GM21390 (cell line): ENCODE measurements around the gene HSCB.
A peak's percentile ranks its signal among the peaks of the same experiment; 100 is the strongest.
"Not testable (repeated sequence)": the region's sequence is repeated elsewhere in the genome, so short reads cannot be mapped to it uniquely, and the experiment has no call there.

Source experiments
- ATAC-seq: cut with Tn5 transposase; IDR thresholded peaks from one replicate; pipeline ENCODE4 v1.9.1; 2021; ENCODE audit not compliant: unreplicated experiment

The HSCB gene

DNA sequence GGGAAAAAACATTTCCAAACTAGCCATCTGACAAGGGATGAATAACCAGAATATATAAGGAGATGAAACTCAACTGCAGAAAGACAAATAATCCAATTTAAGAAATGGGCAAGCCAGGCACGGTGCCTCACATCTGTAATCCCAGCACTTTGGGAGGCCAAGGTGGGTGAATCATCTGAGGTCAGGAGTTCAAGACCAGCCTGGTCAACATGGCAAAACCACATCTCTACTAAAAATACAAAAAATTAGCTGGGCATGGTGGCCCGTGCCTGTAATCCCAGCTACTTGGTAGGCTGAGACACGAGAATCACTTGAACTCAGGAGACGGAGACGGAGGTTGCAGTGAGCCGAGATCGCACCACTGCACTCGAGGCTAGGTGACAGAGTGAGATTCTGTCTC lies 3.0 kb upstream of the HSCB start:
- not testable (repeated sequence) for ATAC-seq

DNA sequence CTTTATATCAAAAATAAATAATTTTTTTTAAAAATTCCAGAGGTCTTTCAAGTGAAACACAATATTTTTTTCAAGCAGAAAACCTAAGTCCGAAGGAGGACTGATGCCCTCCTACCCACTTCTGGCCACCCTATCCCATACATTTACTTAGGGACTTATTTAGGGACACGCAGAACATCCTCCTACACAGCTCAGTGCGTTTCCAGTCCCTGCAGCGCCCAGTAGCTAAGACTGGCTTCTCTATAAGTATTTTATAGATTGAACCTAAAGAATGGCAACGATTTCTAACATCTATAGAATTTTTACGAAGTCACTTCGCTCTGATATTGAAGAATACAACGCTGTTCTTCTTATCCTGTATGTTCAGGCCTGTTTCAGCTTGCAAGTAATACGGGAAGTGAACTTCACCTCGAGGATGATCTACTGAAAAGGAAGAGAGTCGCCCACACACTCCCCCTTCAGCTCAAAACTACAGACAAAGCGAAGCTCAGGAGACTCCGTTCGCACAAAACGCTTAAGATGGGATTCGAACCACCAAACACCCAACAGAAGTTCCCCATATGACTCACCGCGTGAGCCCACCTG lies 547 bp upstream of the HSCB start:
- no peak for ATAC-seq

DNA sequence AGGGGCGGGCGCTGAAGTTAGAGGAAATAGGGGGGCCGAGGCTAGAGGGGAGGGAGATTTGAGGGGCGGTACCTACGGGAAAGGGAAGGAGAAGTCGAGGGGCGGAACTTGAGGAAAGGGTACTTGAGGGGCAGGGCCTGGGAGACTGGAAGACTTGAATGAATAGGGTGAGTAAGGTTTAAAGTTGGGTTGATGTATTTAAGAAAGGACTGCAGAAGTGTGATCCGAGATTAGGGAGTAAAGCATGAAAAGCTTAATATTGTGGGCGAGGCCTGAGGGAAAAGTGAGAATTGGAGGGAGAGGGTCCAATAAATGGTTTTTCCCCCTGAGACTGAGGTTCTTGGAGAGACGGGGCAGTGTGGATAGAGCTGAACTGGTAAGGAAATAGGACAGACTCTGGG lies 723 bp downstream of the HSCB start:
- ATAC-seq, result no peak

DNA sequence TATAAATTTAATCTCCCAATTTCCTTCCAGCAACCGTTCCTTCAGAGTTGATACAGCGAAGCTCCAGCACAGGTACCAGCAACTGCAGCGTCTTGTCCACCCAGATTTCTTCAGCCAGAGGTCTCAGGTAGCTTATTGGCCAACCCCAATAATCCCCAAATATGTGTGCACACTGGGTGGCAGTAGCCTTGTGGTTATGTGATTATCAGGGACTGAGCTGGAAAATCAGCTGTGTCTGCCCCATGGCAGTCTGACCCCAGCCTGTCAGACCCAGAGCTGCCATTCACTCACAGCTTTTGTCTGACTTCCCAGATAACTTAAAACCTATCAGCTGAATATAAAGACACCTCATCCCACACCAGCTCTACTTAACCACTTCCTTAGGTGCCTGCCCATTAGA lies 2.0 kb downstream of the HSCB start:
- no peak for ATAC-seq

DNA sequence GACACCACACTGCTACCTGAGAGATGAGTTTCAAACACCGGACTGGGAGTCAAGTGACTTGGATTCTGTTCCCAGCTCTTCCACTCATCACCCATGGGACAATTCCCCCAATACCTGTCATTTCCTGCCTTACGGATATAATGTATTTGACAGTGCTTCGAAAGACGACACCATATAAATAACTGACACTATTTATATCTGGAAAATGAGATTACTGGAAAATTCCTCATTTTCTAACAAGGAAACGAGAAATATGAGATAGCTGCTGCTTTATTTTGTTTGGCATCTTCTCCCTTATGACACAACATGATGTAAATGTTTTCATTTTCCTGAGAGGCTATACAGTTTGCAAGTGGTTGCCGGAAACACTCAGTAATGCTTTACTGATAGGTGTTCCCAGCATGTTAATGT lies 8.6 kb downstream of the HSCB start:
- ATAC-seq, result no peak

DNA sequence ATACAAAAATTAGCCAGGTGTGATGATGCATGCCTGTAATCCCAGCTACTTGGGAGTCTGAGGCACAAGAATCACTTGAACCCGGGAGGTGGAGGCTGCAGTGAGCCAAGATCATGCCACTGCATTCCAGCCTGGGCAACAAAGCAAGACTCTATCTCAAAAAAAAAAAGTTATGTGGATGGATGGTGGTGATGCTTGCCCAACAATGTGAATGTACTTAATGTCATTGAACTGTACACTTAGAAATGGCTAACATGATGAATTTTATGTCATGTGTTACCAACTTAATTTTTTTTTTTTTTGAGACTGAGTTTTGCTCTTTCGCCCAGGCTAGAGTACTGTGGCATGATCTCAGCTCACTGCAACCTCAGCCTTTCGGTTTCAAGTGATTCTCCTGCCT lies 12.7 kb downstream of the HSCB start:
- ATAC-seq, result not testable (repeated sequence)

DNA sequence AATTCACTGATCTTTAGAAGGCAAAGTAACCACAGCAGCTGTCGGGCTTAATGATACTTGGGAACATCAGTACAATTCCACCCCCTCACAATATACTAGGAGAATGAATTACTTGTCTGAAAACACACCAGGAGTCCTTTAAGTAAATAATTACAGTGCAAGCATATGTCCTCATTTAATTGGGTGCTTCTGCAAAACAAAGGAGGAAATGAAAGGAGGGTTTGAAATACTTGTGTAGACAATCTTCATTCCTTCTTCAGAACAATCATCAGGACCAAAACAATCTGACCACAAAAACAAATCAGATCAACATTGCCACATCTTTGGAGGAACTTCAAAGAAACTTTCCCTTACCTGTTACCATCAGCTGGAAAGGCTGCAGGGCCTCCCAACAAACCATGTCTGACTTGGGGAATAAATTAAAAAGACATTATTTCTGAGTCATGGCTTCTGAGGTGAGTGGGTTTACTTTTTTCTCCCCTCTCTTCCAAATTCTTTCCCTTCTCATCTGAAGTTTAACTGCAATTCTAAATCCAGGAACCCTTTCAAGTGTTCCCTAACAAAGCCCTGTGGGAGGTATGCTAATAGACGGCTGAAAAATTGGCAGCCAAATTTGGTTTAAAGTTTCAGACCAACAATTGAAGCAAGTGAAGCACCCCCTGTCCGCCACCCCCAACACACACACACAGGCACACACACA lies 18.2 kb downstream of the HSCB start:
- ATAC-seq, result no peak

DNA sequence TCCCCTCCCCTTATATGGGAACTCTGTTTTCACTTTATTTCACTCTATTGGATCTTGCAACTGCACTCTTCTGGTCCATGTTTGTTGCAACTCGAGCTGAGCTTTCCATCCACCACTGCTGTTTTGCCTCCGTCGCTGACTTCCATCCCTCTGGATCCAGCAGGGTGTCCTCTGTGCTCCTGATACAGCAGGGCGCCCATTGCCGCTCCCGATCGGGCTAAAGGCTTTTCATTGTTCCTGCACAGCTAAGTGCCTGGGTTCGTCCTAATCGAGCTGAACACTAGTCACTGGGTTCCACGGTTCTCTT lies 19.6 kb downstream of the HSCB start:
- no peak for ATAC-seq

DNA sequence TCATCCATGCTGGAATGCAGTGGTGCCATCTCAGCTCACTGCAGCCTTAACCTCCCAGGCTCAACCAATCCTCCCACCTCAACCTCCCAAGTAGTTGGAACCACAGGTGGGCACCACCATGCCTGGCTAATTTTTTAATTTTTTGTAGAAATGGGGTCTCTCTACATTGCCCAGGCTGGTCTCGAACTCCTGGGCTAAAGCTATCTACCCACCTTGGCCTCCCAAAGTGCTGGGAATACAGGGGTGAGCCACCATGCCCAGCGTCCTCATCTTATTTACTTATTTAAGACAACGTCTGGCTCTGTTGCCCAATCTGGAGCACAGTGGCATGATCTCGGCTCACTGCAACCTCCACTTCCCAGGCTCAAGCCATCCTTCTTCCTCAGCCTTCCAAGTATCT lies 20.2 kb downstream of the HSCB start:
- not testable (repeated sequence) for ATAC-seq

DNA sequence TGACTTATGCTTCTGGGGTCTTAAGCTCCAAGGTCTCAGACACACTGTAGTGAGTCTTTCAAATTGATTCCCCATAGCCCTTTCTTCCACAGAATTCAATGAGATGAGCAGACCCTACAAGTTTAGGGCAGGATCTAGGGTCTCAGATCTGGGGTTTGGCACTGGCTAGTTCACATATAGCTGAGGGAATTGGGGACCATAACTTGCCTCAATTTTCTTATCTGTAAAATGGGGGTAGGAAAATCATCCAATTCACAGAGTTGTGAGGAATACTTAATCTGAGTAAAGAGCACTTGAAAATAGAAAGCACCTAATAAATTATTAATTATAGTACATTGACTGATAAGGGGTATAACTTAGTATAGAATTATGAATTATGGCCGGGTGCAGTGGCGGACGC lies 24.8 kb downstream of the HSCB start:
- no peak for ATAC-seq

DNA sequence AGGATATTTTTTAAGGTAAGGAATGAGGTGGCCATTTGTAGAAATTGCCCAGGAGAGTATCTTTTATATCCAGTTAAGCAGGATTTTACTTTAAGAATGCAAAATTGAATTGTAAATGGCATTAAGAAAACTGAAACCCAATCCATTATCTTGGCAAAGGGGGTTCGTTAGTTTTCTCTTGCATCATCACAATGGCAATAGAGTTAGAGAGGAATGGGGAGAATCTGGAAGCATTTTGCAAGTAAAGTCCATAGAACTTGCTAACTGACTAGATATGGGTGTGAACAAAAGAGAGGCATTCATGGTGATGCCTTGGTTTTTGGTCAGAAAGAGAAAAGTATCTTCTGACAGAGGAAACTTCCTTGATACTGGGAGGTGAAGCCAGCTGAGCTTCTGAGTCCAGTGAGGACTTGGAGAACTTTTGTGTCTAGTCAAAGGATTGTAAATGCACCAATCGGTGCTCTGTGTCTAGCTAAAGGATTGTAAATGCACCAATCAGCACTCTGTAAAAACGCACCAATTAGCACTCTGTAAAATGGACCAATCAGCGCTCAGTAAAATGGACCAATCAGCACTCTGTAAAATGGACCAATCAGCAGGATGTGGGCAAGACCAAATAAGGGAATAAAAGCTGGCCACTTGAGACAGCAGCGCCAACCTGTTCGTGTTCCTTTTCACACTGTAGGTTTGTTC lies 27.0 kb downstream of the HSCB start:
- no peak for ATAC-seq

DNA sequence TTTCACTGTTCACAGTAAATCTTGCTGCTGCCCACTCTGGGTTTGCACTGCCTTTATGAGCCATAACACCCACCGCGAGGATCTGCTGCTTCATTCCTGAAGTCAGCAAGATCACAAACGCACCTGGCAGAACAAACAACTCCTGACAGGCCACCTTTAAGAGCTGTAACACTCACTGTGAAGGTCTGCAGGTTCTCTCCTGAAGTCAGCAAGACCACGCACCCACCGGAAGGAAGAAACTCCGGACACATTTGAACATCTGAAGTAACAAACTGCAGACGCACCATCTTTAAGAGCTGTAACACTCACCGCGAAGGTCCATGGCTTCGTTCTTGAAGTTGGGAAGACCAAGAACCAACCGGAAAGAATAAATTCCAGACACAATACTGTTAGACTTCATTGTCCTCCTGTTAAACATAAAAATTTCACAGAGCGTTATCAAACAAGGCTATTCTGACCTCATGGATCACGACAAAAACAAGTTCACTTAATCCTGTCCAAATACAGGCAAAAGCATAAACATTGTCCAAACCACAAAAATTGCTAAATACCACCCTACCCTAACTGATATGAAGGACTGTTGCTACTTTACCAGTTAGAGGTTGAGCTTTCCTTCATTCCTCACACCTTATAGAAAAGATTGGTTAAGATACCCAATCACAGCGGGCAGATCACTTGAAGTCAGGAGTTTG lies 27.7 kb downstream of the HSCB start:
- ATAC-seq, result no peak

DNA sequence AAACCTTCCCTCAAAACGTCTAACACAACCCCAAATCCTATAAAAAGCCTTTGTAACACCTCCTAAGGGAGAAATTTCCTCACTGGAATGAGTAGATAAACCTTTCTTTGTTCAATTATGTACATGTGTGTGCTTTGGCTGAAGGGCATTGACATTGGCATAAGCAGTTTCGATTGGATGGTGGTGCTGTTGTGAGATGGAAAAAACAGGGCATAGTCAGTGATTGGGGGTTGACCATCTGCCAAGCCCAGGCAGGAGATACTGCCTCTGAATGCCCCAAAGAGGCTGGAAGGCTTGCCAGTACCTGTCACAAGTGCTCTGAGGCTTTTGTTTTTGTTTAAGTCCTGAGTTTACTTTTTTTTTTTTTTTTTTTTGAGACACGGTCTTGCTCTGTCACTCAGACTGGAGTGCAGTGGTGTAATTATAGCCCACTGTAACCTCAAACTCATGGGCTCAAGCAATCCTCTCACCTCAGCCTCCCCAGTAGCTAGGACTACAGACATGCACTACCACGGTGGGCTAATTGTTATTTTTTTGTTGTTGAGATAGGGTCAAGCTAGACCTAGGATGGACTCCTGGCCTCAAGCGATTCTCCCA lies 29.5 kb downstream of the HSCB start:
- no peak for ATAC-seq

DNA sequence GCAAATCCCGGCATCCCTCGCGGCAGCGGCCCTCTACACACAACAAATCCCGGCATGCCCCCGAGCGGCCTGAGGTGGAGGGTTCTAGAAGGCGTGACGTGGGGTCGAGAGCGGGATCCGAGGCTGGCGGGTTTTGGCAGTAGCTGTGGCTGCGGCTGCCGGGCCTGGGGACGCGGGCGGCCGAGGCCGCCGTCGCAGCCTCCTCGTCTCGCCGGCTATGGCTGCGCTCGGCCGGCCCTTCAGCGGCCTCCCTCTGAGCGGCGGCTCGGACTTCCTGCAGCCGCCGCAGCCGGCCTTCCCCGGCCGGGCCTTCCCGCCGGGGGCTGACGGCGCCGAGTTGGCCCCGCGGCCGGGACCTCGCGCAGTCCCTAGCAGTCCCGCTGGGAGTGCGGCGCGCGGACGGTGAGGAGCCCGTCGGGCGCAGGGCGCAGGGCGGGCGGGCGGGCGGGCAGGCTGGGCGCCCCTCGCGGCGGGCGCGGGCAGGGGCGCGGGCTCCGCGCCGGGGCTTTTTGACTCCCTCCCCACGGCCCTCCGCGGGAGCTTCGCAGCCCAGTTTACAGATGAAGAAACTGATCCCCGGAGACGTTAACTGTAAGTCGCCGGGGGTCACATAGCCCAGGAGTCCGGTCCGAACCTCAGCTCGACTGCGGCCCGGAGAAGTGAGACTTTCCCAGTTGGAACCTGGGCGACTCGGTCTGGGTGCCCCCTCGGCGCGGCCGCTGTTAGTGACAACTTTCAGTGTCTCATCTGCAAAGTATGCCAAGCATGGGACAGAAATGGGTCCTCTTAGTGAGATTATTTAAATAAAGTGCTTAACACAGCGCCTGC lies 31.0 kb downstream of the HSCB start, which contains the start of gene CCDC117:
TSS of gene CCDC117 (plus strand) at position 63 of the 828 bp plus-strand sequence. CDS start at position 218, 155 bp downstream.
- ATAC-seq, result peak; percentile 88

DNA sequence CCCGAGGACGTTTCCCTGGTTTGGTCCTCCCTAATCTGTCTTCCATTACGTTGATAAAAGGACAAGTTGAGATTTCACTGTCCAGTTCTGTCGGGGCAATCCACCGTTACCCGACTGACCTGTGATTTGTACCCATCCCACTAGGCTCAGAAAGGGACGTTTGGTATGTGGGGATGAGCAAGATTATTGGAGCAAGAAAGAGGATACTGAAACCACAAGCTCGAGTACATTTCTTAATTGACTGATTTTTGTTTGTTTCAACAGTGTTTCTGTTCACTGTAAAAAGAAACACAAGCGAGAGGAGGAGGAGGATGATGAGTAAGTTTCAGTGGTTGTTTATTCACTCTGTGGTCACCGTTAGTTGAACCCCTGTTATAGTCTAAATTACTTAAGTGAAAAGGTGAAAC lies 31.6 kb downstream of the HSCB start:
- peak; percentile 42 for ATAC-seq

DNA sequence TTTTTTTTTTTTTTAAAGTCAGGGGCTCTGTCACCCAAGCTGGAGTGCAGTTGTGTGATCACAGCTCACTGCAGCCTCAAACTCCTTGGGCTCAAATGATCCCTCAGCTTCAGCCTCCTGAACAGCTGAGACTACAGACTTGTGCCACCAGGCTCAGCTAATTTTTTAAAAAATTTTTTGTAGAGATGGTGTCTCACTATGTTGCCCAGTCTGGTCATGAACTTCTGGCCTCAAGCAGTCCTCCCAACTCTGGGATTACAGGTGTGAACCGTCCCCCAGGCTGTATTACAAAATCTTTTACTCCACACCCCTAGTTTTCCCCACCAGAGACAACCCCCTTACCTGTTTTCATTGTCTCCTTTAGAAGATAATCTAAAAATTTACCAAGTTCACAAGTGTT lies 32.5 kb downstream of the HSCB start:
- ATAC-seq, result no peak

DNA sequence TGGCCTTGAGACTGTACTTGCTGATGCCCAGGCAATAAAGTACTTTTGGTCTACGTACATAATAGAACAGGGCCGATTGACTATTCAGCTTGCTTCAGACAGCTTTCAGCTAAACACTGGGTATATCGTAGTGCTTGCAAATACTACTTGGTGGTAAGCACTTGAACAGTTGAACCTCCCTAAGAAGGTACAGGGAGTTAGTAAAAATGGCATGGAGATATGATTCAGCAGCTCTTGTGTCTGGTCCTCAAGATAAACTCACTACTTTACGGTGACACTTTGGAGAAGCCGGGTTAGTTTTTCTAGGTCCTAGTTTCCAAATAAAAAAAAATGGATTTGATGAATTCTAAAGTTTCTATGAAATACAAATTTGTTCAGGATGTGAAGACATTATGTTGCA lies 38.0 kb downstream of the HSCB start:
- no peak for ATAC-seq

DNA sequence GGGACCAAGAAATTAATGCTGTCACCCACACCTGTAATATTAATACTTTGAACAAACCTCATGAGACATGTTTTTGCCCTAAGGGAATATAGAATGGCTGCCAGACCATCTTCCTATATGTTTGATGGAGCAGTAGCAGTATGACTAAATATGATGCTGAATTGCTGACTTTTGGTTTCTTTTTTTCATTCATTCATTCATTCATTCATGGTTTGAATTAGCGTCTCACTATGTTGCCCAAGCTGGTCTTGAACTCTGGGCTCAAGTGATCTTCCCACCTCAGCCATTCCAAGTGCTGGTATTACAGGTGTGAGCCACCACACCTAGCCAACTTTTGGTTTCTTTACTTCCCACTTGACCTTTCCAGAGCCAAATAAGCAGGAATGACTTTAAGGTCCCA lies 38.5 kb downstream of the HSCB start:
- no peak for ATAC-seq

DNA sequence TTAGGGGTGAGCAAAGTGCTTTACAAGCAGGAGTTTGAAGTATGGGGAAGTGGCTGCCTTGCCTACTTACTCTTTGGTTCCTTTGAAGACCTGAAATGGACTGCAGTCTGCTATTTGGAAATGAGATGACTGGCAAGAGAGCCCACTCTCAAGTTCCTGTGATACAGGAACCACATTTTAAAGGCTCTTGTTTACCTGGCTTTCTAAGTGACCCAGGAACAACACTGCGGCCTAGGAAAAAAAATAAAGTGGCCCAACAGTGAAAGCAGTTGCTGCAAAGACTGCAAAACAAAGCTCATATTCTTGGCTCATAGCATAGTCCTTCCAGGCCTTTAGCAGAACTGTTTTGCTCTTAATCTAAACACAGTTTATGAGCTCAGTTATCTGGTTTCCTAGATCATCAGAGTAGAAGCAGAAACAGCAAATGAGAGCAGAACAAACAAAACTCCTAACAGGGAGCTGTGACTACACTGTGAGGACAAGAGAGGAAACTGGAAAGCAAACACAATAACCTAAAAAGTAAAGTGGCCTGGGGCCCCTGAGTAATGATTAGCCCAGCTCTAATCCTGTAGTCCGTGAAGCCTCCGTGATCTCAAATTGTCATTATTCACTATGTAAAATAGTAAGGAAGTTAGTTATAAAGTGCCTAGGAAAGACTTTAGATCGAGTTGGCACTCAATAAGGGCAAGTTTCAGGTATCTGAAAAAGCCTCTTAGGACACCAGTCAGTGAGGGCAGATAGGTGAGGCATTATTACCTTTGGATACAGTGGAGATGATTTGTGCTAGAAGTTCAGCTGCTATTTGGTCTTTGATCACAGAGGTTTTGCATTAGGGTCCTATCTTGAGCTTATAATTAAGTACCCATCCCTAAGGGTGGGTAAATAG lies 42.2 kb downstream of the HSCB start:
- no peak for ATAC-seq

DNA sequence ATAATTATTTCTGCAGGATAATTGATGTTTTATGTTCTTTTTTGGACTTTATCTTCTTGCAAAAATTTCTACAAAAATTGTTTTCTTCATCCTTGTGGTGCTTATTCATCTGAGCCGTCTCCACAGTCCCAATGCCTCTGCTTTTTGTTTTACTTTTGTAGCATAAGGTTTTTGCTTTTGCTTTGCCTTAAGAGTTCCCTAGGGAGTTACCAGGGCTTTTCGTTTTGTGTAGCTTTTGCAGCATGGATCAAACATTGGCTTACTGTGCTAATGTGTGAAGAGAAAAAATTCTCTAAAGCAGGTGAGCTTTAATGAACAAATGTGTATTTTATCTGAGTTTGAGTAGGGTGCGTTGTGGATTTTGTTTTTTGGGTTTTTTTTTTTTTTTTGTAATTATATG lies 46.8 kb downstream of the HSCB start:
- ATAC-seq, result no peak
